Pancreas (tissue), 10 donors: ENCODE measurements around the gene NR2F1-AS1. TPM values are rescaled to one million over a fixed set of nuclear protein-coding genes. Genes with fewer than 3 reads are reported as not detected.

Experiments used
- ATAC-seq, 4 donors: fragments of 200-7000 bp; cut with Tn5 transposase; one replicate each; pipeline versions ENCODE4 v1.8.0 to v1.9.1; 2020; ENCODE audit warnings: mild to moderate bottlenecking in 4 of 4, moderate library complexity in 4 of 4
- DNase-seq, 6 donors: peaks; one replicate each; pipeline ENCODE4 v3.0.0-alpha.2; 2020
- FAIRE-seq: peaks from 2 replicates; lab custom pipeline; 2012; peaks lifted over from hg19 to GRCh38; lab: Jason Lieb, UNC
- H3K27ac ChIP-seq, 4 donors: fragments of 200-600 bp; sonication (generic); 1 replicate in 3 of 4; 2 replicates in 1 of 4; pipeline versions ENCODE4 v1.5.0 to v1.8.0; 2020
- H3K27me3 ChIP-seq, 4 donors: fragments of 200-600 bp; one replicate each; pipeline ENCODE4 v1.8.0; 2021
- H3K36me3 ChIP-seq, 3 donors: fragments of 200-600 bp; sonication (generic) in 1 of 3; one replicate each; pipeline versions ENCODE4 v1.5.0 to v1.8.0; 2020 to 2021
- H3K4me1 ChIP-seq, 3 donors: fragments of 200-600 bp; one replicate each; pipeline ENCODE4 v1.8.0; 2021
- H3K4me3 ChIP-seq, 4 donors: fragments of 200-600 bp; sonication (generic) in 2 of 4; one replicate each; pipeline versions ENCODE4 v1.5.0 to v1.8.0; 2020 to 2021
- H3K9me3 ChIP-seq, 4 donors: fragments of 200-600 bp; one replicate each; pipeline ENCODE4 v1.8.0; 2021
- CTCF ChIP-seq, 4 donors: fragments of 200-600 bp; sonication (generic) in 3 of 4; IDR thresholded peaks; one replicate each; pipeline versions ENCODE4 v1.5.0 to v1.8.0; 2021; ENCODE audit warnings: antibody characterized with exemption in 4 of 4
- WGBS, 2 donors: extraction: QIAGEN DNeasy Blood & Tissue Kit; methylation state at CpG; one replicate each; pipeline ENCODE4 v1.1.7; 2013; 5-methylcytosine and 5-hydroxymethylcytosine counted together
- intact Hi-C, 3 donors: fragments of 100-400 bp; cut with DNase I; formaldehyde crosslinking; loops; one replicate each; pipeline versions ENCODE4 v1.11.1 to v1.14.2; 2022
- polyA plus RNA-seq, 2 donors: library from polyadenylated mRNA; stranded (reverse); fragments of 200-250 nt; gene quantifications; one replicate each; pipeline ENCODE4 v1.2.3, GENCODE V29; 2013
- total RNA-seq, 6 donors: library from RNA; stranded (reverse); fragmentation: NEBNext Ultra II Directional in 4 of 6; extraction: Animal tissue kit (Norgen Biotek cat#: 25700) in 4 of 6; gene quantifications; one replicate each; pipeline versions ENCODE4 v1.2.1 to v1.2.4, GENCODE V29; 2021 to 2023
- donor health status: healthy with polysubstance abuse.
- donor health status: DM: no; HTN: no; CAD: no; lungs with moderate emphysema.
- donor health status: DM: no; HTN: no; CAD: no.
- donor health status: control.
- donor health status: control.
- donor health status: Bipolar disorder and iron deficiency.
- donor health status: DM: yes; HTN: yes; CAD: no.
- donor health status: DM: no; HTN: no; CAD: no.
- donor health status: DM: no; HTN: no; CAD: no.
- donor health status: DM: yes; HTN: yes; CAD: no.

Gene NR2F1-AS1
- total and polyA plus RNA-seq, 8 donors = 0.65 to 4.4 (median 2.1) TPM

- FAIRE-seq (no peak), DNase-seq (no peak)
- peaks cover 7 to 71% (median 27%) of the 10 kb centered on the region in 4 donors for H3K27me3 ChIP-seq
These were observed 26.6 kb upstream of the NR2F1-AS1 start for GRCh38 chr5:93607367-93608258.

GRCh38 chr5:93606382-93606752, 25.3 kb upstream of the NR2F1-AS1 start:
- no peak overlapping the region for H3K4me3 ChIP-seq
- peaks cover 0 to 5% (median 0%) of the 10 kb centered on the region in 3 donors for H3K4me1 ChIP-seq
- no peak for TF ChIP-seq CTCF (IDR thresholded peaks at IDR 0.05)
- H3K27me3 ChIP-seq = peaks cover 7 to 75% (median 24%) of the 10 kb centered on the region in 4 donors
- no peaks in the 10 kb centered on the region for H3K36me3 ChIP-seq
- no peak overlapping the region for H3K27ac ChIP-seq
- intact Hi-C loops = loop anchor here in 2 of 3 donors (5.0 to 10.0 kb wide), 2 partner anchors 188 to 191 kb away; no protein-coding TSS in a partner anchor
- no peak for ATAC-seq
- no peaks in the 10 kb centered on the region for H3K9me3 ChIP-seq
- no peak for DNase-seq
- no peak for FAIRE-seq

More at GRCh38 chr5:93607367-93608258, 26.6 kb upstream of the NR2F1-AS1 start:
- 6 to 9% methylated on average over 19 of the region's 19 CpGs for WGBS, 2 donors
- intact Hi-C loops = loop anchor here in 2 of 3 donors (5.0 to 10.0 kb wide), 2 partner anchors 187 to 190 kb away; no protein-coding TSS in a partner anchor
- no peaks in the 10 kb centered on the region for H3K9me3 ChIP-seq
- peaks cover 0 to 5% (median 0%) of the 10 kb centered on the region in 3 donors for H3K4me1 ChIP-seq
- H3K36me3 ChIP-seq = no peaks in the 10 kb centered on the region
- ATAC-seq = peak; percentile 70 to 85 (median 84)
- no peak overlapping the region for H3K27ac ChIP-seq
- peak in 1 of 4 donors; percentile 15 for TF ChIP-seq CTCF (IDR thresholded peaks at IDR 0.05)
- H3K4me3 ChIP-seq = no peak overlapping the region

GRCh38 chr5:93604644-93605515, 23.9 kb upstream of the NR2F1-AS1 start:
- Histone ChIP-seq H3K4me1 (peaks cover 0 to 5% (median 0%) of the 10 kb centered on the region in 3 donors), H3K4me3 (no peak overlapping the region), H3K27me3 (peaks cover 4 to 65% (median 21%) of the 10 kb centered on the region in 4 donors), H3K36me3 (no peaks in the 10 kb centered on the region), H3K27ac (no peak overlapping the region), H3K9me3 (no peaks in the 10 kb centered on the region)
- ATAC-seq (no peak), DNase-seq (no peak), FAIRE-seq (no peak)
- intact Hi-C loops = loop anchor here in 2 of 3 donors (5.0 to 10.0 kb wide), 2 partner anchors 190 to 192 kb away; no protein-coding TSS in a partner anchor
- 42 to 44% methylated on average over 10 of the region's 10 CpGs for WGBS, 2 donors
- TF ChIP-seq CTCF (IDR thresholded peaks at IDR 0.05) = no peak

GRCh38 chr5:93603793-93604643, 23.0 kb upstream of the NR2F1-AS1 start:
- Histone ChIP-seq H3K4me3 (no peak overlapping the region), H3K9me3 (no peaks in the 10 kb centered on the region), H3K27ac (no peak overlapping the region), H3K27me3 (peaks cover 4 to 57% (median 19%) of the 10 kb centered on the region in 4 donors), H3K4me1 (peaks cover 0 to 5% (median 0%) of the 10 kb centered on the region in 3 donors), H3K36me3 (no peaks in the 10 kb centered on the region)
- TF ChIP-seq CTCF (IDR thresholded peaks at IDR 0.05) = no peak
- no peak for FAIRE-seq
- DNase-seq = peak in 2 of 6 donors; percentile 18 to 71
- no peak for ATAC-seq
- WGBS, 2 donors = 16% methylated on average over 57 to 58 of the region's 58 CpGs
- intact Hi-C loops = loop anchor here in 1 of 3 donors (10.0 kb wide), 1 partner anchor 191 kb away; no protein-coding TSS in a partner anchor
